Spleen (tissue), 11 donors: Measurements from ENCODE around the gene SMIM45.

ENCODE experiments used
- DNase-seq: peaks from one replicate; pipeline ENCODE4 v3.0.0-alpha.2; 2020
- H3K27ac ChIP-seq, 8 donors: fragments of 200-600 bp; sonication (generic) in 7 of 8; 1 replicate in 4 of 8; 2 replicates in 4 of 8; pipeline versions ENCODE4 v1.5.0 to v1.8.0; 2016 to 2021; ENCODE audit warnings: inconsistent platforms in 4 of 8, mild to moderate bottlenecking in 4 of 8, moderate library complexity in 1 of 8
- H3K27me3 ChIP-seq, 7 donors: fragments of 200-600 bp; sonication (generic) in 6 of 7; replicated peaks in 1 of 7; 1 replicate in 4 of 7; 2 replicates in 3 of 7; pipeline versions ENCODE4 v1.5.0 to v1.8.0; 2016 to 2021; ENCODE audit warnings: inconsistent platforms in 3 of 7, mild to moderate bottlenecking in 1 of 7
- H3K36me3 ChIP-seq, 6 donors: fragments of 200-600 bp; sonication (generic) in 5 of 6; 1 replicate in 4 of 6; 2 replicates in 2 of 6; pipeline versions ENCODE4 v1.5.0 to v1.8.0; 2016 to 2021; ENCODE audit warnings: inconsistent platforms in 2 of 6
- H3K4me1 ChIP-seq, 6 donors: fragments of 200-600 bp; sonication (generic) in 5 of 6; 1 replicate in 3 of 6; 2 replicates in 3 of 6; pipeline versions ENCODE4 v1.5.0 to v1.8.0; 2016 to 2021; ENCODE audit warnings: inconsistent platforms in 3 of 6
- H3K4me3 ChIP-seq, 8 donors: fragments of 200-600 bp; sonication (generic) in 7 of 8; 1 replicate in 4 of 8; 2 replicates in 4 of 8; pipeline versions ENCODE4 v1.5.0 to v1.8.0; 2016 to 2021; ENCODE audit warnings: inconsistent platforms in 4 of 8, mild to moderate bottlenecking in 4 of 8, moderate library complexity in 2 of 8
- H3K9me3 ChIP-seq, 8 donors: fragments of 200-600 bp; sonication (generic) in 7 of 8; 1 replicate in 4 of 8; 2 replicates in 4 of 8; pipeline versions ENCODE4 v1.5.0 to v1.8.0; 2016 to 2021; ENCODE audit warnings: inconsistent platforms in 4 of 8
- CTCF ChIP-seq, 11 experiments: fragments of 200-600 bp in 7 of 11; fragments of 450-650 bp in 4 of 11; sonication (generic) in 4 of 11; IDR thresholded peaks in 8 of 11; conservative IDR thresholded peaks in 3 of 11; 1 replicate in 7 of 11; 2 replicates in 4 of 11; pipeline versions ENCODE4 v1.4.0 to v1.8.0; 2016 to 2021; ENCODE audit warnings: antibody characterized with exemption in 11 of 11, inconsistent platforms in 4 of 11, mild to moderate bottlenecking in 1 of 11
- POLR2A ChIP-seq, 3 donors: fragments of 450-650 bp; IDR thresholded peaks; one replicate each; pipeline ENCODE4 v1.5.1; 2017; ENCODE audit warnings: antibody characterized with exemption in 3 of 3, mild to moderate bottlenecking in 1 of 3
- POLR2AphosphoS5 ChIP-seq, 3 donors: sonication (generic); formaldehyde crosslinking; IDR thresholded peaks; one replicate each; pipeline ENCODE4 v1.5.1; 2017; ENCODE audit warnings: antibody characterized with exemption in 3 of 3
- WGBS, 5 donors: extraction: QIAGEN DNeasy Blood & Tissue Kit in 3 of 5; methylation state at CpG; one replicate each; pipeline versions ENCODE4 v1.1.5 to v1.1.7; 2013 to 2018; 5-methylcytosine and 5-hydroxymethylcytosine counted together
- intact Hi-C: fragments of 100-400 bp; cut with DNase I; formaldehyde crosslinking; loops from one replicate; pipeline ENCODE4 v1.15.0; 2023; ENCODE audit warnings: low total_unique reads
- donor health status: healthy with polysubstance abuse.
- donor health status: DM: no; HTN: no; CAD: no; lungs with moderate emphysema.
- donor health status: DM: no; HTN: no; CAD: no.
- donor health status: Bipolar disorder and iron deficiency.
- donor health status: healthy.
- donor health status: DM: no; HTN: no; CAD: no.
- donor health status: DM: yes; HTN: yes; CAD: no.

SMIM45 gene

GRCh38 chr22:41913842-41914534 is 38.0 kb upstream of the SMIM45 start:
- Histone ChIP-seq H3K4me3 (peak overlapping the region in 4 of 8 donors; percentile 46 to 74 (median 52)), H3K27me3 (peaks cover 4 to 100% (median 73%) of the 10 kb centered on the region in 7 donors), H3K27ac (no peak overlapping the region), H3K9me3 (no peaks in the 10 kb centered on the region), H3K4me1 (peaks cover 35 to 95% (median 66%) of the 10 kb centered on the region in 6 donors), H3K36me3 (no peaks in the 10 kb centered on the region)
- DNase-seq: no peak
- intact Hi-C loops: no loop called here
- peak in 1 of 11 experiments; percentile 13 for TF ChIP-seq CTCF (IDR thresholded peaks at IDR 0.05 in 8 of 11, conservative IDR thresholded peaks at IDR 0.05 in 3 of 11)
- no peak for TF ChIP-seq POLR2A (IDR thresholded peaks at IDR 0.05)
- WGBS, 5 donors: 3 to 9% (median 4%) methylated on average over 16 to 79 of the region's 79 CpGs

DNA sequence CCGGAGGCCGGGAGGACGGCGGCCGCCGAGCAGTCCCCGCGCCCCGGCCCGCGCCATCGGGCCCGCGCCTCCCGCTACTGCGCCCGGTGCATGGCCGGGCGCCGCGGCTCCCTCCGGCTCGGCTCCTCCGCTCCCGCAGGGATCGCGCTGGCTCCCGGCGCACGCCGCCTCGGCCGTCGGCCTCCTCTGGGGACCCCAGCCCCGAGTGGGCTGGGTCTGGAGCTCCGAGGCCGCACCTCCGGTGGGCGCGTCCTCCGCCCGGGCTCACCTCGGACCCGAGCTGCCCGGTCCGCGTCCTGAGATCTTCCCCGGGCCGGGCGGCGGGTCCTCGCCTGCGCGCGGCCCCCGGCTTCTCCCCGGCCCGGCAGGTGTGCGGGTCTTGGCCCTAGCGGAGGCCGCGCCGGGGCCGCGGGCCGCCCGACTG is 37.3 kb upstream of the SMIM45 start:
- DNase-seq: peak; percentile 75
- TF ChIP-seq CTCF (IDR thresholded peaks at IDR 0.05 in 8 of 11, conservative IDR thresholded peaks at IDR 0.05 in 3 of 11): no peak
- no peak for TF ChIP-seq POLR2A (IDR thresholded peaks at IDR 0.05)
- no peak for TF ChIP-seq POLR2AphosphoS5 (IDR thresholded peaks at IDR 0.05)
- Histone ChIP-seq H3K4me1 (peaks cover 36 to 95% (median 66%) of the 10 kb centered on the region in 6 donors), H3K27me3 (peaks cover 4 to 100% (median 70%) of the 10 kb centered on the region in 7 donors), H3K27ac (peak overlapping the region in 4 of 8 donors; percentile 28 to 70 (median 41)), H3K36me3 (no peaks in the 10 kb centered on the region), H3K4me3 (peak overlapping the region; percentile 35 to 74 (median 46)), H3K9me3 (no peaks in the 10 kb centered on the region)
- 0 to 2% (median 1%) methylated on average over 5 to 67 of the region's 67 CpGs; no CpG with 5 or more reads in 1 of the 5 donors for WGBS, 5 donors
- intact Hi-C loops: no loop called here

- no peaks in the 10 kb centered on the region for H3K9me3 ChIP-seq
- H3K27me3 ChIP-seq: peaks cover 4 to 100% (median 64%) of the 10 kb centered on the region in 7 donors
- intact Hi-C loops: no loop called here
- peak within 1 kb of the TSS; percentile 35 to 74 (median 46) for H3K4me3 ChIP-seq
- TF ChIP-seq POLR2A (IDR thresholded peaks at IDR 0.05) (no peak), CTCF (IDR thresholded peaks at IDR 0.05 in 8 of 11, conservative IDR thresholded peaks at IDR 0.05 in 3 of 11) (no peak), POLR2AphosphoS5 (IDR thresholded peaks at IDR 0.05) (peak; percentile 23 to 50 (median 49))
- no peaks in the 10 kb centered on the region for H3K36me3 ChIP-seq
- peak; percentile 91 for DNase-seq
- peaks cover 37 to 95% (median 66%) of the 10 kb centered on the region in 6 donors for H3K4me1 ChIP-seq
- H3K27ac ChIP-seq: peak within 1 kb of the TSS in 4 of 8 donors; percentile 28 to 70 (median 41)
- WGBS, 5 donors: 8 to 11% (median 9%) methylated on average over 48 to 61 of the region's 63 CpGs
Observed at GRCh38 chr22:41915035-41915785, 36.7 kb upstream of the SMIM45 start, which contains the start of gene SHISA8. TSS of gene SHISA8 (minus strand) at chr22:41915074. CDS start at chr22:41914667, 407 bp downstream.
